HL-60 (cell line): ENCODE data around the gene DCBLD1.

Experiments used
- DNase-seq, 2 experiments: peaks; one replicate each; pipeline ENCODE4 v3.0.0-alpha.2; 2010 to 2020; ENCODE audit warnings: low read depth in 1 of 2, low spot score in 1 of 2
- H3K27ac ChIP-seq: fragments of 250-450 bp; sonication (Bioruptor Pico); replicated peaks from 2 replicates; pipeline ENCODE4 v1.5.1; 2020; ENCODE audit warnings: mild to moderate bottlenecking, moderate library complexity
- H3K27me3 ChIP-seq: fragments of 250-450 bp; sonication (Bioruptor Pico); 2 replicates; pipeline ENCODE4 v1.5.1; 2021; ENCODE audit warnings: mild to moderate bottlenecking, moderate library complexity; ENCODE audit not compliant: insufficient read depth, poor library complexity, severe bottlenecking
- H3K4me3 ChIP-seq: replicated peaks from 2 replicates; pipeline ENCODE4 v1.5.1; 2011; ENCODE audit warnings: mild to moderate bottlenecking, control low read depth, low read length; ENCODE audit not compliant: insufficient read depth
- GABPA ChIP-seq: IDR thresholded peaks from 2 replicates; pipeline ENCODE4 v1.6.1; 2012; ENCODE audit warnings: low read depth
- POLR2AphosphoS5 ChIP-seq: IDR thresholded peaks from 2 replicates; pipeline ENCODE4 v1.6.1; 2012; ENCODE audit warnings: low read depth
- SPI1 ChIP-seq: IDR thresholded peaks from 2 replicates; pipeline ENCODE4 v1.6.1; 2012; ENCODE audit warnings: low read depth, mild to moderate bottlenecking, borderline replicate concordance
- TF ChIP-seq, protein P1 (sequence below): IDR thresholded peaks from 2 replicates; pipeline ENCODE4 v1.6.1; 2012; ENCODE audit warnings: low read depth; ENCODE audit not compliant: insufficient replicate concordance
- TF ChIP-seq, protein P2 (sequence below): IDR thresholded peaks from one replicate; pipeline ENCODE4 v1.5.1; 2011; ENCODE audit warnings: low read length, control low read depth, inconsistent platforms; ENCODE audit not compliant: insufficient read depth

The DCBLD1 gene

DNA sequence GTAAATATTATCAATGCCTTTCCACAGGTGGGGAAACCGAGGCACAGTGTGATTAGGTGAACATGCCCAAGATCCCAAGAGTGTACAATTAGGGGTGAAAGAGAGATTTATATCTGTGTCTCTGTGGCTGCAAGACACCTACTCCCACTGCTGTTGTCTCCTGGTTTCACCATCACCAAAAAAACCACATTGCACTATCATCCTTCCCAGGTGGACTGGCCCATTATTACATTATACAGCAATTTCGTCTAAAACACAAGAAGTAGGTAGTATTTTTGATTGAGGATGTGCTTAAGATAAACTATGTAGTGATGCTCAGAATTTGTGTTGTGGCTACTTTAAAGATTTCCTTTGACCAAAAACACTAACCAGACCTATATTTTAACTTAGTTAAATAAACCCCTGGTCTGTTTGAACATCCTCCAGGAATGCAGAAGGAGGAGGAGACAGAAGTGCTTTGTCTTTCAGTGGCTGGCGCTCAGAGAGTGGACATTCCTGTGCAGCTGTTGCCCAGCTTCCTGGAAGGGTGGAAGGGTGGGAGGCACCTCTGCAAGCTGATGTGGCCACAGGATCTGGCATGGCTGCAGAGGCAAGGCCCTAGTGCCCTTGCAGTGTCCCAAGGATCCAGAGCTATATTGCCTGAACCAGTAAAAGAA, 23.8 kb downstream of the DCBLD1 start:
- no peak overlapping the region for H3K4me3 ChIP-seq
- no peak for DNase-seq
- no peak for TF ChIP-seq SPI1
- TF ChIP-seq, protein P1, sequence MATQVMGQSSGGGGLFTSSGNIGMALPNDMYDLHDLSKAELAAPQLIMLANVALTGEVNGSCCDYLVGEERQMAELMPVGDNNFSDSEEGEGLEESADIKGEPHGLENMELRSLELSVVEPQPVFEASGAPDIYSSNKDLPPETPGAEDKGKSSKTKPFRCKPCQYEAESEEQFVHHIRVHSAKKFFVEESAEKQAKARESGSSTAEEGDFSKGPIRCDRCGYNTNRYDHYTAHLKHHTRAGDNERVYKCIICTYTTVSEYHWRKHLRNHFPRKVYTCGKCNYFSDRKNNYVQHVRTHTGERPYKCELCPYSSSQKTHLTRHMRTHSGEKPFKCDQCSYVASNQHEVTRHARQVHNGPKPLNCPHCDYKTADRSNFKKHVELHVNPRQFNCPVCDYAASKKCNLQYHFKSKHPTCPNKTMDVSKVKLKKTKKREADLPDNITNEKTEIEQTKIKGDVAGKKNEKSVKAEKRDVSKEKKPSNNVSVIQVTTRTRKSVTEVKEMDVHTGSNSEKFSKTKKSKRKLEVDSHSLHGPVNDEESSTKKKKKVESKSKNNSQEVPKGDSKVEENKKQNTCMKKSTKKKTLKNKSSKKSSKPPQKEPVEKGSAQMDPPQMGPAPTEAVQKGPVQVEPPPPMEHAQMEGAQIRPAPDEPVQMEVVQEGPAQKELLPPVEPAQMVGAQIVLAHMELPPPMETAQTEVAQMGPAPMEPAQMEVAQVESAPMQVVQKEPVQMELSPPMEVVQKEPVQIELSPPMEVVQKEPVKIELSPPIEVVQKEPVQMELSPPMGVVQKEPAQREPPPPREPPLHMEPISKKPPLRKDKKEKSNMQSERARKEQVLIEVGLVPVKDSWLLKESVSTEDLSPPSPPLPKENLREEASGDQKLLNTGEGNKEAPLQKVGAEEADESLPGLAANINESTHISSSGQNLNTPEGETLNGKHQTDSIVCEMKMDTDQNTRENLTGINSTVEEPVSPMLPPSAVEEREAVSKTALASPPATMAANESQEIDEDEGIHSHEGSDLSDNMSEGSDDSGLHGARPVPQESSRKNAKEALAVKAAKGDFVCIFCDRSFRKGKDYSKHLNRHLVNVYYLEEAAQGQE = no peak
- no peak for TF ChIP-seq GABPA
- TF ChIP-seq, protein P2, sequence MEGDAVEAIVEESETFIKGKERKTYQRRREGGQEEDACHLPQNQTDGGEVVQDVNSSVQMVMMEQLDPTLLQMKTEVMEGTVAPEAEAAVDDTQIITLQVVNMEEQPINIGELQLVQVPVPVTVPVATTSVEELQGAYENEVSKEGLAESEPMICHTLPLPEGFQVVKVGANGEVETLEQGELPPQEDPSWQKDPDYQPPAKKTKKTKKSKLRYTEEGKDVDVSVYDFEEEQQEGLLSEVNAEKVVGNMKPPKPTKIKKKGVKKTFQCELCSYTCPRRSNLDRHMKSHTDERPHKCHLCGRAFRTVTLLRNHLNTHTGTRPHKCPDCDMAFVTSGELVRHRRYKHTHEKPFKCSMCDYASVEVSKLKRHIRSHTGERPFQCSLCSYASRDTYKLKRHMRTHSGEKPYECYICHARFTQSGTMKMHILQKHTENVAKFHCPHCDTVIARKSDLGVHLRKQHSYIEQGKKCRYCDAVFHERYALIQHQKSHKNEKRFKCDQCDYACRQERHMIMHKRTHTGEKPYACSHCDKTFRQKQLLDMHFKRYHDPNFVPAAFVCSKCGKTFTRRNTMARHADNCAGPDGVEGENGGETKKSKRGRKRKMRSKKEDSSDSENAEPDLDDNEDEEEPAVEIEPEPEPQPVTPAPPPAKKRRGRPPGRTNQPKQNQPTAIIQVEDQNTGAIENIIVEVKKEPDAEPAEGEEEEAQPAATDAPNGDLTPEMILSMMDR = no peak
- TF ChIP-seq POLR2AphosphoS5 = no peak
- H3K27me3 ChIP-seq = no peaks in the 10 kb centered on the region
- H3K27ac ChIP-seq = no peak overlapping the region

DNA sequence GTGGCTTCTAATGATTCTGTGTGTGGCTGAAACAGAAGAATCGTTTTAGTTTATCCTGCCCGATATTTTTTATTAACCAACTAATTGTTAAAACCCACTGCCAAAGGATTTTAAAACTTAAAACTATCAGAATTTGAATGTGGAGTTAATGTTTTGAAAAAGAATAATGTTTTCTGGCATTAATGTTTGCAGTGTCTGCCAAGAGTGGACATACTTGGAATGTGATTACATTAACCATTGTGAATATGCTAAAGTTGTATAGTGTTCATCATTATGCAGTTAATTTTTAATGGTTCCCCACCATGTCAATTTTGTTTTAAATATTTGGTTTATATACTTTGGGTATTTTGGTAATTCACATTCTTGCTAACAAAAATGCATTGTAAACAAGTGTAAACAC, 24.4 kb downstream of the DCBLD1 start:
- DNase-seq = no peak
- TF ChIP-seq GABPA (no peak), SPI1 (no peak), POLR2AphosphoS5 (no peak)
- TF ChIP-seq, protein P2 = no peak
- TF ChIP-seq, protein P1 = no peak
- Histone ChIP-seq H3K27ac (no peak overlapping the region), H3K4me3 (no peak overlapping the region), H3K27me3 (no peaks in the 10 kb centered on the region)

DNA sequence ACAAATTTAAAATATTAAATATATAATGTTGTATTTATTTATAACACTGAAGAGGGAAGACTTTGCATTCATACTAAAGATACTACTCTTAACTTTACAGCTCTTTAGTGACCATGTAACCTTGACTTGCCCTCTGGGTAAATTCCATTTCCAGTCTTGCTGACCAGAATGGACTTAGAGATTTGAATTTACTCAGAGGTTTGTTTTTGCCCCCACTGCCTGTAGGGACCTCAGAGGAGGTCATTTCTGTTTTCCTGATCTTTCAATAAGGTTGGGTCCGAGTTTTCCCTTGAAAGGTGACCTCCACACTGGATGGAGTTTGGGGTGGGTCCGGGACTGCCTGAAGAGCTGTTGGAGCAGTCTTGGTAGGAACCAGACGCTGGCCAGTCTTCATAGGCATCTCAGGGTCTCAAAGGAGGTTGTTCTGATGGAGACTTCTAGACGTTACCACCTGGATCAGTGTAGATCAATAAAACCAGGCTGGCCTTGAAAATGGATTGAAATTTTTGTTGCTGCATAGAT, 26.0 kb downstream of the DCBLD1 start:
- TF ChIP-seq, protein P1 = no peak
- TF ChIP-seq, protein P2 = no peak
- TF ChIP-seq SPI1 = no peak
- TF ChIP-seq POLR2AphosphoS5 = no peak
- no peak for TF ChIP-seq GABPA
- DNase-seq = no peak
- Histone ChIP-seq H3K27me3 (no peaks in the 10 kb centered on the region), H3K4me3 (no peak overlapping the region), H3K27ac (no peak overlapping the region)
